22Rv1 (cell line): ENCODE data around the gene CSGALNACT2.

Experiments used
- ZFX ChIP-seq: fragments of 450-650 bp; IDR thresholded peaks from 2 replicates; pipeline ENCODE4 v1.6.1; 2017; ENCODE audit warnings: antibody characterized with exemption, borderline replicate concordance
- TF ChIP-seq, protein P1 (sequence below): fragments of 450-650 bp; IDR thresholded peaks from 2 replicates; pipeline ENCODE4 v1.5.1; 2017; ENCODE audit warnings: mild to moderate bottlenecking

DNA sequence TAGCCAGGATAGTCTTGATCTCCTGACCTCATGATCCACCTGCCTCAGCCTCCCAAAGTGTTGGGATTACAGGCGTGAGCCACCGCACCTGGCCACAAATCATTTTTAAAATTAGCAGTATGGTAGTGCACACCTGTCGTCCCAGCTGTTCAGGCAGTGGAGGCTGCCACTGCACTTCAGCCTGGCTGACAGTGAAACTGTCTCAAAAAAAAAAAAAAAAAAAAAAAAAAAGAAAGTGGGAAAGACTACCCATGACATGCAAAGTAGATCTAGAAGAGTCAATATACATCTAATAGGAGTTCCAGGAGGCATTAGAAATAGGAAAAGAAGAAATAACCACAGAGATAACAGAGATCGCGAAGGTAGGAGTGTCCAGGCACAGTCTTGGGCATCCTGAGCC lies 3.2 kb downstream of the CSGALNACT2 start:
- TF ChIP-seq, protein P1, sequence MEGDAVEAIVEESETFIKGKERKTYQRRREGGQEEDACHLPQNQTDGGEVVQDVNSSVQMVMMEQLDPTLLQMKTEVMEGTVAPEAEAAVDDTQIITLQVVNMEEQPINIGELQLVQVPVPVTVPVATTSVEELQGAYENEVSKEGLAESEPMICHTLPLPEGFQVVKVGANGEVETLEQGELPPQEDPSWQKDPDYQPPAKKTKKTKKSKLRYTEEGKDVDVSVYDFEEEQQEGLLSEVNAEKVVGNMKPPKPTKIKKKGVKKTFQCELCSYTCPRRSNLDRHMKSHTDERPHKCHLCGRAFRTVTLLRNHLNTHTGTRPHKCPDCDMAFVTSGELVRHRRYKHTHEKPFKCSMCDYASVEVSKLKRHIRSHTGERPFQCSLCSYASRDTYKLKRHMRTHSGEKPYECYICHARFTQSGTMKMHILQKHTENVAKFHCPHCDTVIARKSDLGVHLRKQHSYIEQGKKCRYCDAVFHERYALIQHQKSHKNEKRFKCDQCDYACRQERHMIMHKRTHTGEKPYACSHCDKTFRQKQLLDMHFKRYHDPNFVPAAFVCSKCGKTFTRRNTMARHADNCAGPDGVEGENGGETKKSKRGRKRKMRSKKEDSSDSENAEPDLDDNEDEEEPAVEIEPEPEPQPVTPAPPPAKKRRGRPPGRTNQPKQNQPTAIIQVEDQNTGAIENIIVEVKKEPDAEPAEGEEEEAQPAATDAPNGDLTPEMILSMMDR, result no peak
- TF ChIP-seq ZFX, result no peak
